ENCODE measurements around the gene FABP3. TPM values are rescaled to one million over a fixed set of nuclear protein-coding genes. Genes with fewer than 3 reads are reported as not detected.
A peak's percentile ranks its signal among the peaks of the same experiment; 100 is the strongest.

FABP3 gene
- total and polyA plus RNA-seq, 2 of the 13 experiments (the other 11 are each of a cell fraction or from before 2014, with no cell fraction given), result 0.21 to 0.24 TPM

GRCh38 chr1:31335007-31335406 lies 37.9 kb downstream of the FABP3 start (continued):
- TF ChIP-seq SMC3 (IDR thresholded peaks at IDR 0.05; ENCODE audit: low read length) (peak; percentile 72), ZNF205 (CRISPR knock-in tag; IDR thresholded peaks at IDR 0.05) (peak; percentile 87), ZNF790 (CRISPR knock-in tag; IDR thresholded peaks at IDR 0.05; ENCODE audit: borderline replicate concordance) (no peak), FOXO1 (CRISPR knock-in tag; IDR thresholded peaks at IDR 0.05) (peak; percentile 45; the same call in 1 of the 2 replicates), ZNF276 (CRISPR knock-in tag; IDR thresholded peaks at IDR 0.05; ENCODE audit: low read depth) (no peak), FOXA3 (CRISPR knock-in tag; IDR thresholded peaks at IDR 0.05) (peak; percentile 58; the same call in 1 of the 2 replicates), ZNF792 (CRISPR knock-in tag; IDR thresholded peaks at IDR 0.05) (no peak), FOXP1 (IDR thresholded peaks at IDR 0.05) (no peak), FOXP1 (CRISPR knock-in tag; IDR thresholded peaks at IDR 0.05) (0 out of 2 replicates have a peak, but pooled peaks have one; percentile 26)

- Histone ChIP-seq H3K4me3 (replicated peaks in 1 of 3; ENCODE audit: insufficient read depth in 1 of 3, low read depth in 2 of 3, low read length in 3 of 3) (no peak overlapping the region), H3K4me2 (ENCODE audit: low read depth, low read length) (no peak overlapping the region), H3K9me3 (ENCODE audit: low read length) (no peaks in the 10 kb centered on the region), H3K27me3 (ENCODE audit: control insufficient read depth in 1 of 2, insufficient read depth in 2 of 2, low read length in 2 of 2) (no peaks in the 10 kb centered on the region), H4K20me1 (ENCODE audit: insufficient read depth, low read length) (no peaks in the 10 kb centered on the region), H3K79me2 (ENCODE audit: insufficient read depth, low read length) (no peaks in the 10 kb centered on the region), H3K36me3 (replicated peaks in 1 of 2; ENCODE audit: control insufficient read depth in 1 of 2, insufficient read depth in 2 of 2, low read length in 2 of 2) (peaks cover 0 to 6% of the 10 kb centered on the region in 2 experiments; a peak in 1 of 5 replicates), H3K9ac (ENCODE audit: insufficient read depth, low read depth, low read length) (no peak overlapping the region), H2AFZ (ENCODE audit: low read length) (no peak overlapping the region), H3K27ac (ENCODE audit: extremely low read length, insufficient read depth, low read length) (no peak overlapping the region), H3K4me1 (ENCODE audit: insufficient read depth, low read length) (no peaks in the 10 kb centered on the region)
- POLR2A ChIA-PET, result interaction anchor here (1.2 kb wide), 1 partner anchor 31 kb away, joined by 3 read pairs; the partner anchor contains the start of genes SNRNP40 and ZCCHC17
- CTCF ChIA-PET (ENCODE audit: low intra/inter-chr PET ratio, low total read pairs), result no interaction called here
- in situ Hi-C loops (cut with HindIII; ENCODE audit: extremely low pct_ligation_motif_present, low pct_unique_long_range_greater_than_20kb), result loop anchor here (5.0 kb wide), 1 partner anchor 140 kb away; no protein-coding TSS in a partner anchor
- BruUV-seq (replicated peaks), result no TSS peak
- intact Hi-C loops (cut with micrococcal nuclease; ENCODE audit: unreplicated experiment), result no loop called here
- DNase-seq (ENCODE audit: low spot score), result no peak
- WGBS (ENCODE audit: low lambda C conversion rate), result 79% methylated on average over 3 of the region's 3 CpGs
- no peak for FAIRE-seq
- TF ChIP-seq NCOR1 (IDR thresholded peaks at IDR 0.05; ENCODE audit: borderline replicate concordance, low read length) (no peak), ATF4 (CRISPR knock-in tag; IDR thresholded peaks at IDR 0.05) (peak in 1 of 2 experiments; percentile 54; a peak in 1 of 4 replicates)
- no peak for ATAC-seq
These were observed 45.5 kb downstream of the FABP3 start for GRCh38 chr1:31327381-31327780.
